ACHN (cell line): Measurements from ENCODE around the gene PLEKHM3.

Experiments used
- DNase-seq: peaks from one replicate; pipeline ENCODE4 v3.0.0-alpha.2; 2015
- in situ Hi-C: cut with HindIII; loops from 2 replicates; pipeline ENCODE4 v1.10.0; 2017; ENCODE audit warnings: low sequenced_read_pairs, low pct_ligation_motif_present, low pct_unique_long_range_greater_than_20kb

Gene PLEKHM3

GRCh38 chr2:207805566-207806226 is 219.6 kb downstream of the PLEKHM3 start:
- in situ Hi-C loops, result no loop called here
- peak; percentile 64 for DNase-seq

- no peak for DNase-seq
- in situ Hi-C loops, result no loop called here
These were observed 222.7 kb downstream of the PLEKHM3 start for GRCh38 chr2:207802650-207803049.

GRCh38 chr2:207801259-207801658 is 224.1 kb downstream of the PLEKHM3 start:
- in situ Hi-C loops, result no loop called here
- no peak for DNase-seq

- peak; percentile 48 for DNase-seq
- in situ Hi-C loops, result no loop called here
These were observed 228.6 kb downstream of the PLEKHM3 start for GRCh38 chr2:207796585-207797350.

- peak; percentile 83 for DNase-seq
- in situ Hi-C loops, result no loop called here
These were observed 233.0 kb downstream of the PLEKHM3 start for GRCh38 chr2:207792244-207792785.

GRCh38 chr2:207791579-207792243 is 233.6 kb downstream of the PLEKHM3 start:
- DNase-seq, result no peak
- in situ Hi-C loops, result no loop called here

GRCh38 chr2:207790898-207791297 is 234.4 kb downstream of the PLEKHM3 start:
- no peak for DNase-seq
- in situ Hi-C loops, result no loop called here

- in situ Hi-C loops, result no loop called here
These were observed 237.5 kb downstream of the PLEKHM3 start for GRCh38 chr2:207787800-207788199.

GRCh38 chr2:207787017-207787416 is 238.3 kb downstream of the PLEKHM3 start:
- in situ Hi-C loops, result no loop called here
- no peak for DNase-seq

More at GRCh38 chr2:207787800-207788199, 237.5 kb downstream of the PLEKHM3 start:
- DNase-seq, result no peak

GRCh38 chr2:207784898-207785297 is 240.4 kb downstream of the PLEKHM3 start:
- DNase-seq, result no peak
- in situ Hi-C loops, result no loop called here

- DNase-seq, result no peak
- in situ Hi-C loops, result no loop called here
These were observed 241.8 kb downstream of the PLEKHM3 start for GRCh38 chr2:207783514-207783913.

GRCh38 chr2:207782238-207783030 is 242.9 kb downstream of the PLEKHM3 start:
- DNase-seq, result no peak
- in situ Hi-C loops, result no loop called here

GRCh38 chr2:207779523-207779922 is 245.8 kb downstream of the PLEKHM3 start:
- no peak for DNase-seq
- in situ Hi-C loops, result no loop called here

- in situ Hi-C loops, result no loop called here
- DNase-seq, result no peak
These were observed 246.9 kb downstream of the PLEKHM3 start for GRCh38 chr2:207778298-207778882.

- in situ Hi-C loops, result no loop called here
- no peak for DNase-seq
These were observed 248.2 kb downstream of the PLEKHM3 start for GRCh38 chr2:207777124-207777523.

- no peak for DNase-seq
These were observed 249.9 kb downstream of the PLEKHM3 start for GRCh38 chr2:207775473-207775872.

GRCh38 chr2:207772844-207773205 is 252.5 kb downstream of the PLEKHM3 start:
- in situ Hi-C loops, result no loop called here
- no peak for DNase-seq

More at GRCh38 chr2:207775473-207775872, 249.9 kb downstream of the PLEKHM3 start:
- in situ Hi-C loops, result no loop called here
